ENCODE results near the gene DPP6. TPM values are rescaled to one million over a fixed set of nuclear protein-coding genes. Genes with fewer than 3 reads are reported as not detected.

Gene DPP6
- polyA plus RNA-seq, 2 of the 4 experiments (the other 2 are of a cell fraction), result not detected

- FAIRE-seq (no peak), ATAC-seq (no peak), DNase-seq (ENCODE audit: low read depth in 1 of 2, low spot score in 1 of 2) (no peak)
- POLR2A ChIA-PET, result no interaction called here
- Histone ChIP-seq H3K4me3 (no peak overlapping the region), H3K27ac (no peak overlapping the region), H3K9me3 (no peaks in the 10 kb centered on the region), H3K4me1 (no peaks in the 10 kb centered on the region), H3K4me2 (no peak overlapping the region)
- TF ChIP-seq ESRRA (IDR thresholded peaks at IDR 0.05; ENCODE audit: borderline replicate concordance, low read length), result no peak
- TF ChIP-seq HOXB5 (CRISPR knock-in tag; IDR thresholded peaks at IDR 0.05), result no peak
- no peak for TF ChIP-seq RNF2 (IDR thresholded peaks at IDR 0.05; ENCODE audit: borderline replicate concordance, low read depth)
- TF ChIP-seq HES2 (IDR thresholded peaks at IDR 0.05), result no peak
- TF ChIP-seq HOXB13 (CRISPR knock-in tag; IDR thresholded peaks at IDR 0.05; ENCODE audit: low read depth), result no peak
- no peak for TF ChIP-seq FOSB (CRISPR knock-in tag; IDR thresholded peaks at IDR 0.05)
- TF ChIP-seq RARB (CRISPR knock-in tag; IDR thresholded peaks at IDR 0.05), result no peak
- no peak for TF ChIP-seq HOXA7 (CRISPR knock-in tag; IDR thresholded peaks at IDR 0.05)
- no peak for TF ChIP-seq PHF8 (IDR thresholded peaks at IDR 0.05; ENCODE audit: borderline replicate concordance, low read depth)
- no peak for TF ChIP-seq HDAC2 (IDR thresholded peaks at IDR 0.05)
- TF ChIP-seq FOXS1 (CRISPR knock-in tag; IDR thresholded peaks at IDR 0.05), result no peak
- TF ChIP-seq NFE2L2 (conservative IDR thresholded peaks at IDR 0.05; ENCODE audit: low read length), result no peak
- TF ChIP-seq EHMT2 (IDR thresholded peaks at IDR 0.05; ENCODE audit: low read depth), result no peak
- TF ChIP-seq KDM1A (IDR thresholded peaks at IDR 0.05; ENCODE audit: low read depth), result no peak
- TF ChIP-seq MAX (IDR thresholded peaks at IDR 0.05), result no peak
- no peak for TF ChIP-seq CTCF (IDR thresholded peaks at IDR 0.05)
- no peak for TF ChIP-seq E2F6 (IDR thresholded peaks at IDR 0.05; ENCODE audit: borderline replicate concordance, low read depth)
- no peak for TF ChIP-seq RCOR1 (IDR thresholded peaks at IDR 0.05; ENCODE audit: low read depth, low read length)
- no peak for TF ChIP-seq HEYL (CRISPR knock-in tag; IDR thresholded peaks at IDR 0.05)
- no peak for TF ChIP-seq TP53 (CRISPR knock-in tag; IDR thresholded peaks at IDR 0.05)
- CTCF ChIA-PET, result no interaction called here
- 28% methylated on average over 7 of the region's 7 CpGs for WGBS (ENCODE audit: missing lambda C conversion rate)
Observed at GRCh38 chr7:154769527-154769926, 717.3 kb downstream of the DPP6 start.

GRCh38 chr7:154770361-154770760 is 718.2 kb downstream of the DPP6 start:
- 0% methylated on average over 1 of the region's 2 CpGs for WGBS (ENCODE audit: missing lambda C conversion rate)
- no peak overlapping the region for H3K4me2 ChIP-seq
- no peak for DNase-seq (ENCODE audit: low read depth in 1 of 2, low spot score in 1 of 2)
- POLR2A ChIA-PET, result no interaction called here
- no peaks in the 10 kb centered on the region for H3K4me1 ChIP-seq
- FAIRE-seq, result no peak
- no peaks in the 10 kb centered on the region for H3K9me3 ChIP-seq
- ATAC-seq, result no peak
- CTCF ChIA-PET, result interaction anchor here (1.1 to 1.6 kb wide), 2 partner anchors 9 to 11 kb away, joined by 3 to 4 read pairs; no protein-coding TSS in a partner anchor
- H3K27ac ChIP-seq, result no peak overlapping the region
- no peak for TF ChIP-seq ESRRA (IDR thresholded peaks at IDR 0.05; ENCODE audit: borderline replicate concordance, low read length)
- no peak for TF ChIP-seq TP53 (CRISPR knock-in tag; IDR thresholded peaks at IDR 0.05)
- TF ChIP-seq MAFK (IDR thresholded peaks at IDR 0.05; ENCODE audit: partially characterized antibody), result no peak
- no peak for TF ChIP-seq RAD21 (conservative IDR thresholded peaks at IDR 0.05 in 1 of 2, IDR thresholded peaks at IDR 0.05 in 1 of 2)
- no peak for TF ChIP-seq MAZ (IDR thresholded peaks at IDR 0.05; ENCODE audit: borderline replicate concordance, low read depth, low read length)
- no peak overlapping the region for H3K4me3 ChIP-seq
